ENCODE measurements around the gene LRRC32. TPM values are rescaled to one million over a fixed set of nuclear protein-coding genes. Genes with fewer than 3 reads are reported as not detected.

Gene LRRC32
- total and polyA plus RNA-seq, 4 donors = 38.3 to 159 (median 85.2) TPM

DNA sequence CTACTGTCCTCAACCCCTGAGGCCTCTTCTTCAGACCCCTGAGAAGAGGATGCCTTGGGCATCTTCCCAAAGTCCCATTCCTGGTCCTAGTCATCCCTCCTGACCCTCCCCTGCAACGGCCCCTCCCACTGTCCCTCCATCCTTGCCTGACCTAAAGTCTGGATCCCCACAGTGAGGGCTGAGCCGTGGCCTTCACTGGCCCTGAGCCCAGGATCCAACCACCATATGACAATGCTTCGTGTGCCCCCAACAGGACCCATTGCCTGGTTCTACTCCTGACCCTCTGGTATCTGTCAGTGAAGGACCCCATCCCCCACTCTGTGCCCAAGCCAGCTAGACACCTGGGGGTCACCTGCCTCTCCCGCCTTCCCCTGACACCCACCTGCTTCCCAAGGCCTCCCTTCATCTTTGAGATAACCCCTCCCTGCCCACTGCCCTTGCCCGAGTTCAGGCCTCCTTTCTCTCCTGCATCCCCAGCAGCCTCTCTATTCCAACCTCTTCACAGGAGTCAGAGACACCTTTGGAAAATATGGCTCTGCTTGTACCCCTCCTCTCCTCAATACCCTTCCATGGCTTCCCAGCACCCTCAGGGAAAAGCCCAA is 48.0 kb downstream of the LRRC32 start:
- Histone ChIP-seq H3K9me3 (ENCODE audit: control insufficient read depth in 4 of 4, insufficient read depth in 3 of 4, low read length in 3 of 4) (peaks cover 0 to 11% (median 0%) of the 10 kb centered on the region in 4 donors), H3K27ac (ENCODE audit: low read depth in 1 of 2, low read length in 1 of 2) (no peak overlapping the region), H3K27me3 (ENCODE audit: control insufficient read depth in 3 of 3, insufficient read depth in 3 of 3, low read length in 2 of 3) (no peaks in the 10 kb centered on the region), H3K4me3 (no peak overlapping the region), H3K36me3 (ENCODE audit: control insufficient read depth in 4 of 4, insufficient read depth in 4 of 4, low read length in 4 of 4) (no peaks in the 10 kb centered on the region), H3K9ac (ENCODE audit: insufficient read depth in 1 of 2, low read length in 2 of 2) (no peak overlapping the region), H3K4me1 (ENCODE audit: control insufficient read depth in 5 of 5, insufficient read depth in 5 of 5, low read length in 5 of 5) (peaks cover 0 to 9% (median 0%) of the 10 kb centered on the region in 5 donors)
- ATAC-seq (ENCODE audit: insufficient read depth, low FRiP score) (no peak), DNase-seq (no peak)
- TF ChIP-seq, protein P1, sequence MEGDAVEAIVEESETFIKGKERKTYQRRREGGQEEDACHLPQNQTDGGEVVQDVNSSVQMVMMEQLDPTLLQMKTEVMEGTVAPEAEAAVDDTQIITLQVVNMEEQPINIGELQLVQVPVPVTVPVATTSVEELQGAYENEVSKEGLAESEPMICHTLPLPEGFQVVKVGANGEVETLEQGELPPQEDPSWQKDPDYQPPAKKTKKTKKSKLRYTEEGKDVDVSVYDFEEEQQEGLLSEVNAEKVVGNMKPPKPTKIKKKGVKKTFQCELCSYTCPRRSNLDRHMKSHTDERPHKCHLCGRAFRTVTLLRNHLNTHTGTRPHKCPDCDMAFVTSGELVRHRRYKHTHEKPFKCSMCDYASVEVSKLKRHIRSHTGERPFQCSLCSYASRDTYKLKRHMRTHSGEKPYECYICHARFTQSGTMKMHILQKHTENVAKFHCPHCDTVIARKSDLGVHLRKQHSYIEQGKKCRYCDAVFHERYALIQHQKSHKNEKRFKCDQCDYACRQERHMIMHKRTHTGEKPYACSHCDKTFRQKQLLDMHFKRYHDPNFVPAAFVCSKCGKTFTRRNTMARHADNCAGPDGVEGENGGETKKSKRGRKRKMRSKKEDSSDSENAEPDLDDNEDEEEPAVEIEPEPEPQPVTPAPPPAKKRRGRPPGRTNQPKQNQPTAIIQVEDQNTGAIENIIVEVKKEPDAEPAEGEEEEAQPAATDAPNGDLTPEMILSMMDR (IDR thresholded peaks at IDR 0.05; ENCODE audit: control extremely low read depth, extremely low read depth) = no peak
- WGBS, 2 donors = 79 to 94% methylated on average over 5 of the region's 5 CpGs

DNA sequence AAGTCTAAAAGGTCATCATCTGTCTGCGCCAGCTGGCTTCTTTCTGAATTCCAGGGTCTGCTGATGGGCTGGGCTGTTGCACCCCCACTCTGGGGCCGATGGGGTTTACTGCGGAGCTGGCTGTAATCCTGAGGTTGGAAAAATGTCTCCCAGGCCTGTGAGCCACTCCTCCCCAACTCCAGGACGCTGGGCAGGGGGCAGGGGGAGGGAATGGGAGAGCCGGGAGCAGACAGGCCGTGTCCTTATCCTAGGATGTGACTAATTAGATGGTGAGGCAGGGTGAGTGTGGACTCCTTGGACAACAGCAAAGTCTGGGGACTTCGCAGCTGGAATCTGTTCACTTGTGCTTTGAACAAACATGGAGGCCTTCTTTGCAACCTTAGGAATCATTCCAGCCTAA is 48.7 kb downstream of the LRRC32 start:
- ATAC-seq (ENCODE audit: insufficient read depth, low FRiP score) (no peak), DNase-seq (peak in 1 of 3 donors; percentile 42)

DNA sequence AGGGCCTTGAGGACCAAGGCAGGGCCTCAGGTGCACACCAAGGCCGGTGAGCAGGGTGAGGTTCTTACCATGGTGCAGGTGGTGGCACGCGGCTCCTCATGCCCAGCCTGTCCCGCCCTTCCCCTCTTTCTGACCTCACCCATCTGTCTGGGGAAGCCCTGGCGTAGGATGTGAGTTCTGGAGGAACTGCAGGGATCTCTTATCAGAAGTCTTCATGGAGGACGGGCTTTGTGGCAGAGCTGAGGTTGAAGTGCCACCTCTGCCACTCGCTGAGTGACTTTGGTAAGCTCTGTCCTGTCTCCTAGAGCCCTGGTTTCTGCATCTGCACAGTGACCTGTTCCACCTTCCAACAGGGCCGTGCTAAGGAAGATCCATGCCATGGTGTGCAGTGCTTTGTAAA is 49.1 kb downstream of the LRRC32 start:
- H3K27ac ChIP-seq (ENCODE audit: low read depth in 1 of 2, low read length in 1 of 2) = no peak overlapping the region
- TF ChIP-seq, protein P1 (IDR thresholded peaks at IDR 0.05; ENCODE audit: control extremely low read depth, extremely low read depth) = no peak

More for the DNA sequence above, 48.7 kb downstream of the LRRC32 start:
- peaks cover 0 to 9% (median 0%) of the 10 kb centered on the region in 5 donors for H3K4me1 ChIP-seq (ENCODE audit: control insufficient read depth in 5 of 5, insufficient read depth in 5 of 5, low read length in 5 of 5)
- 79 to 90% methylated on average over 7 of the region's 7 CpGs for WGBS, 2 donors
- no peaks in the 10 kb centered on the region for H3K36me3 ChIP-seq (ENCODE audit: control insufficient read depth in 4 of 4, insufficient read depth in 4 of 4, low read length in 4 of 4)
- H3K9me3 ChIP-seq (ENCODE audit: control insufficient read depth in 4 of 4, insufficient read depth in 3 of 4, low read length in 3 of 4) = peaks cover 0 to 11% (median 0%) of the 10 kb centered on the region in 4 donors
- H3K27me3 ChIP-seq (ENCODE audit: control insufficient read depth in 3 of 3, insufficient read depth in 3 of 3, low read length in 2 of 3) = no peaks in the 10 kb centered on the region
- H3K4me3 ChIP-seq = no peak overlapping the region
- TF ChIP-seq, protein P1 (IDR thresholded peaks at IDR 0.05; ENCODE audit: control extremely low read depth, extremely low read depth) = no peak
- no peak overlapping the region for H3K27ac ChIP-seq (ENCODE audit: low read depth in 1 of 2, low read length in 1 of 2)
- H3K9ac ChIP-seq (ENCODE audit: insufficient read depth in 1 of 2, low read length in 2 of 2) = no peak overlapping the region

More for the DNA sequence above, 49.1 kb downstream of the LRRC32 start:
- Histone ChIP-seq H3K9ac (ENCODE audit: insufficient read depth in 1 of 2, low read length in 2 of 2) (no peak overlapping the region), H3K4me3 (no peak overlapping the region), H3K36me3 (ENCODE audit: control insufficient read depth in 4 of 4, insufficient read depth in 4 of 4, low read length in 4 of 4) (no peaks in the 10 kb centered on the region), H3K4me1 (ENCODE audit: control insufficient read depth in 5 of 5, insufficient read depth in 5 of 5, low read length in 5 of 5) (peaks cover 0 to 9% (median under 1%) of the 10 kb centered on the region in 5 donors), H3K27me3 (ENCODE audit: control insufficient read depth in 3 of 3, insufficient read depth in 3 of 3, low read length in 2 of 3) (no peaks in the 10 kb centered on the region), H3K9me3 (ENCODE audit: control insufficient read depth in 4 of 4, insufficient read depth in 3 of 4, low read length in 3 of 4) (peaks cover 0 to 11% (median 0%) of the 10 kb centered on the region in 4 donors)
- DNase-seq (no peak), ATAC-seq (ENCODE audit: insufficient read depth, low FRiP score) (no peak)
- 76 to 89% methylated on average over 8 of the region's 8 CpGs for WGBS, 2 donors
